Hematopoietic multipotent progenitor cell treated with erythropoietin and hydrocortisone succinate and interleukin-3 and kit ligand, for 17 days (in vitro differentiated cells): ENCODE measurements around the gene CMTM8.

Source experiments
- DNase-seq: peaks from one replicate; pipeline ENCODE4 v3.0.0-alpha.2; 2015; ENCODE audit warnings: low spot score

The CMTM8 gene

GRCh38 chr3:32229565-32229964 is 8.9 kb upstream of the CMTM8 start:
- DNase-seq: no peak

- DNase-seq: no peak
Measured at GRCh38 chr3:32236377-32236776, 2.1 kb upstream of the CMTM8 start.

- DNase-seq: no peak
Measured at GRCh38 chr3:32237670-32238452, 619 bp upstream of the CMTM8 start.

- no peak for DNase-seq
Measured at GRCh38 chr3:32239307-32240158, 1.1 kb downstream of the CMTM8 start.

- DNase-seq: no peak
Measured at GRCh38 chr3:32240159-32240545, 1.7 kb downstream of the CMTM8 start.

GRCh38 chr3:32241100-32241499 is 2.6 kb downstream of the CMTM8 start:
- no peak for DNase-seq

GRCh38 chr3:32243519-32243918 is 5.0 kb downstream of the CMTM8 start:
- no peak for DNase-seq

GRCh38 chr3:32245200-32245599 is 6.7 kb downstream of the CMTM8 start:
- DNase-seq: no peak

- no peak for DNase-seq
Measured at GRCh38 chr3:32246079-32246675, 7.7 kb downstream of the CMTM8 start.

- DNase-seq: no peak
Measured at GRCh38 chr3:32249184-32249782, 10.8 kb downstream of the CMTM8 start.

- DNase-seq: no peak
Measured at GRCh38 chr3:32254268-32254667, 15.8 kb downstream of the CMTM8 start.

GRCh38 chr3:32255345-32255744 is 16.9 kb downstream of the CMTM8 start:
- DNase-seq: no peak

- DNase-seq: no peak
Measured at GRCh38 chr3:32256206-32256605, 17.7 kb downstream of the CMTM8 start.

GRCh38 chr3:32257042-32257441 is 18.6 kb downstream of the CMTM8 start:
- no peak for DNase-seq

- DNase-seq: no peak
Measured at GRCh38 chr3:32257641-32258438, 19.4 kb downstream of the CMTM8 start.

GRCh38 chr3:32258869-32259268 is 20.4 kb downstream of the CMTM8 start:
- no peak for DNase-seq

GRCh38 chr3:32261545-32261944 is 23.1 kb downstream of the CMTM8 start:
- DNase-seq: no peak

- DNase-seq: no peak
Measured at GRCh38 chr3:32262201-32262600, 23.7 kb downstream of the CMTM8 start.

GRCh38 chr3:32274306-32274705 is 35.8 kb downstream of the CMTM8 start:
- no peak for DNase-seq

- DNase-seq: no peak
Measured at GRCh38 chr3:32275506-32275905, 37.0 kb downstream of the CMTM8 start.

- no peak for DNase-seq
Measured at GRCh38 chr3:32276279-32276841, 37.9 kb downstream of the CMTM8 start.
